Vagina (tissue), 2 donors: ENCODE data around the gene TSPAN5. TPM values are rescaled to one million over a fixed set of nuclear protein-coding genes. Genes with fewer than 3 reads are reported as not detected.

ENCODE experiments used
- DNase-seq, 2 donors: peaks; one replicate each; pipeline ENCODE4 v3.0.0-alpha.2; 2017; ENCODE audit errors: extremely low spot score in 2 of 2
- H3K27ac ChIP-seq: fragments of 200-600 bp; sonication (generic); one replicate; pipeline ENCODE4 v1.5.1; 2019
- H3K27me3 ChIP-seq: fragments of 200-600 bp; sonication (generic); one replicate; pipeline ENCODE4 v1.5.1; 2019
- H3K36me3 ChIP-seq, 2 donors: fragments of 200-600 bp; sonication (generic); one replicate each; pipeline ENCODE4 v1.5.1; 2017 to 2019
- H3K4me1 ChIP-seq: fragments of 200-600 bp; sonication (generic); one replicate; pipeline ENCODE4 v1.5.1; 2019
- H3K4me3 ChIP-seq, 2 donors: fragments of 200-600 bp; sonication (generic); 1 replicate in 1 of 2; 2 replicates in 1 of 2; pipeline ENCODE4 v1.5.1; 2016 to 2019
- H3K9me3 ChIP-seq: fragments of 200-600 bp; sonication (generic); one replicate; pipeline ENCODE4 v1.5.1; 2019
- CTCF ChIP-seq, 3 experiments: fragments of 450-650 bp in 2 of 3; fragments of 200-600 bp in 1 of 3; sonication (generic) in 1 of 3; IDR thresholded peaks; one replicate each; pipeline ENCODE4 v1.5.1; 2017 to 2019; ENCODE audit warnings: antibody characterized with exemption in 3 of 3, mild to moderate bottlenecking in 2 of 3, moderate library complexity in 2 of 3
- POLR2A ChIP-seq, 2 donors: fragments of 450-650 bp; IDR thresholded peaks; one replicate each; pipeline ENCODE4 v1.6.1; 2017; ENCODE audit warnings: antibody characterized with exemption in 2 of 2, mild to moderate bottlenecking in 2 of 2, moderate library complexity in 2 of 2
- POLR2AphosphoS5 ChIP-seq, 2 donors: sonication (generic); formaldehyde crosslinking; IDR thresholded peaks; one replicate each; pipeline ENCODE4 v1.9.0; 2017; ENCODE audit warnings: antibody characterized with exemption in 2 of 2, mild to moderate bottlenecking in 2 of 2, low read depth in 1 of 2; ENCODE audit not compliant: insufficient read depth in 1 of 2
- intact Hi-C: fragments of 100-400 bp; cut with DNase I; formaldehyde crosslinking; loops from one replicate; pipeline ENCODE4 v1.15.1; 2023
- total RNA-seq: library from RNA; depleted of rRNA; stranded (reverse); fragments of >200 nt; gene quantifications from one replicate; pipeline ENCODE4 v1.2.3, GENCODE V29; 2016

Gene TSPAN5
- total RNA-seq, 1 donor from 2014 or later: 15.5 TPM

- Histone ChIP-seq H3K4me3 (no peak overlapping the region), H3K4me1 (peaks cover 53% of the 10 kb centered on the region), H3K9me3 (no peaks in the 10 kb centered on the region), H3K36me3 (no peaks in the 10 kb centered on the region), H3K27me3 (no peaks in the 10 kb centered on the region), H3K27ac (no peak overlapping the region)
- DNase-seq: no peak
- no peak for TF ChIP-seq CTCF (IDR thresholded peaks at IDR 0.05)
- no peak for TF ChIP-seq POLR2AphosphoS5 (IDR thresholded peaks at IDR 0.05; ENCODE audit: insufficient read depth in 1 of 2, low read depth in 1 of 2)
- TF ChIP-seq POLR2A (IDR thresholded peaks at IDR 0.05): no peak
- intact Hi-C loops: no loop called here
Measured at GRCh38 chr4:98619180-98619579, 39.2 kb downstream of the TSPAN5 start.

GRCh38 chr4:98618680-98619079, 39.7 kb downstream of the TSPAN5 start:
- Histone ChIP-seq H3K9me3 (no peaks in the 10 kb centered on the region), H3K36me3 (no peaks in the 10 kb centered on the region), H3K4me3 (no peak overlapping the region), H3K27ac (no peak overlapping the region), H3K4me1 (peaks cover 55% of the 10 kb centered on the region), H3K27me3 (no peaks in the 10 kb centered on the region)
- no peak for DNase-seq
- intact Hi-C loops: no loop called here
- TF ChIP-seq POLR2A (IDR thresholded peaks at IDR 0.05) (no peak), CTCF (IDR thresholded peaks at IDR 0.05) (no peak), POLR2AphosphoS5 (IDR thresholded peaks at IDR 0.05; ENCODE audit: insufficient read depth in 1 of 2, low read depth in 1 of 2) (no peak)

- Histone ChIP-seq H3K4me3 (no peak overlapping the region), H3K27ac (no peak overlapping the region), H3K27me3 (no peaks in the 10 kb centered on the region), H3K36me3 (no peaks in the 10 kb centered on the region), H3K9me3 (no peaks in the 10 kb centered on the region), H3K4me1 (peaks cover 47% of the 10 kb centered on the region)
- no peak for DNase-seq
- intact Hi-C loops: no loop called here
- TF ChIP-seq POLR2A (IDR thresholded peaks at IDR 0.05) (no peak), POLR2AphosphoS5 (IDR thresholded peaks at IDR 0.05; ENCODE audit: insufficient read depth in 1 of 2, low read depth in 1 of 2) (no peak), CTCF (IDR thresholded peaks at IDR 0.05) (no peak)
Measured at GRCh38 chr4:98617358-98618047, 40.9 kb downstream of the TSPAN5 start.

GRCh38 chr4:98615991-98616390, 42.4 kb downstream of the TSPAN5 start:
- intact Hi-C loops: no loop called here
- Histone ChIP-seq H3K4me1 (peaks cover 59% of the 10 kb centered on the region), H3K4me3 (no peak overlapping the region), H3K36me3 (no peaks in the 10 kb centered on the region), H3K27me3 (no peaks in the 10 kb centered on the region), H3K27ac (no peak overlapping the region), H3K9me3 (no peaks in the 10 kb centered on the region)
- TF ChIP-seq POLR2AphosphoS5 (IDR thresholded peaks at IDR 0.05; ENCODE audit: insufficient read depth in 1 of 2, low read depth in 1 of 2) (no peak), CTCF (IDR thresholded peaks at IDR 0.05) (no peak), POLR2A (IDR thresholded peaks at IDR 0.05) (no peak)
- DNase-seq: no peak

GRCh38 chr4:98614662-98615061, 43.7 kb downstream of the TSPAN5 start:
- Histone ChIP-seq H3K4me3 (no peak overlapping the region), H3K4me1 (peaks cover 68% of the 10 kb centered on the region), H3K27me3 (no peaks in the 10 kb centered on the region), H3K27ac (no peak overlapping the region), H3K36me3 (no peaks in the 10 kb centered on the region), H3K9me3 (no peaks in the 10 kb centered on the region)
- DNase-seq: no peak
- TF ChIP-seq POLR2A (IDR thresholded peaks at IDR 0.05) (no peak), CTCF (IDR thresholded peaks at IDR 0.05) (no peak), POLR2AphosphoS5 (IDR thresholded peaks at IDR 0.05; ENCODE audit: insufficient read depth in 1 of 2, low read depth in 1 of 2) (no peak)
- intact Hi-C loops: no loop called here
